LHCN-M2 (cell line): Measurements from ENCODE around the gene SYT8. TPM values are rescaled to one million over a fixed set of nuclear protein-coding genes. Genes with fewer than 3 reads are reported as not detected.

Source experiments
- DNase-seq: peaks from one replicate; pipeline ENCODE4 v3.0.0-alpha.2; 2012; ENCODE audit warnings: low read depth
- total RNA-seq: library from RNA; depleted of rRNA; stranded (reverse); fragments of >200 nt; gene quantifications from 2 replicates; pipeline ENCODE4 v1.2.3, GENCODE V29; 2014

The SYT8 gene
- total RNA-seq, 1 experiment from 2014 or later: 0.17 TPM

DNA sequence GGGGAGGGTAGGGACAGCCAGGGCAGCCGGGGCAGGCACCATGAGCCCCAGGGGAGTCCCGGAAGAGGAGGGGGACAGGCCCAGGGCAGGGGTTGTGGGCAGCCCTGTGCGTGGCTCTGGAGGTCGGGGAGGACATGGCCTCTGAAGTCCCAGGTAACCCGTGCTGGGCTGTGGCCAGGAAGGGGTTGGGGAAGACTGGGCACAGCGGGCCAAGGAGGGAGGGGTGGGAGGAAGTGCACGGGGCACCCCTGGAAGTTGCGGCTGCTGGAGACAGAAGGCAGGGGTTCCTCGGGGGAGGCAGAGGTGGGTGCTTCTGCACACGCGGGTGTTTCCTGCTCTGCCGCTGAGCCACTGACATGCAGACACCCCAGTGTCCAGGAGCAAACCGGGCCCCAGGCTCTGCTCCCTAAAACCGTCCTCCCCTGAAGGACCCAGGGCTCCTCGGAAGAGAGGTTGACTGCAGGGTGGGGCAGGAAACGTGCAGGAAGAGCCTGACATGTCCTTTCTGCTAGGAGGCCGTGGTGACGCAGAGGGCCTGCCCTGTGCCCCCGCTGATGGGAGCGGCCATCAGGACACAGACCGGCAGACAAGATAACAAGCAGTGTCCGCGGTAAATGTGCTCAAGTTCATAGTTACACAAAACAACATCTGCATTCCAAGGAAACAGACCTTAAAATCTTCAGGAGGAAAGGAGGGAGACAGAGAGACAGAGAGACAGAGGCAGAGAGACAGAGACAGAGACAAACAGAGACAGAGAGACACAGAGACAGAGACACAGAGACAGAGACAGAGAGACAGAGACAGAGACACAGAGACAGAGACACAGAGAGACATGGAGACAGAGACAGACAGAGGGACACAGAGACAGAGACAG lies 9.7 kb downstream of the SYT8 start:
- DNase-seq: no peak

DNA sequence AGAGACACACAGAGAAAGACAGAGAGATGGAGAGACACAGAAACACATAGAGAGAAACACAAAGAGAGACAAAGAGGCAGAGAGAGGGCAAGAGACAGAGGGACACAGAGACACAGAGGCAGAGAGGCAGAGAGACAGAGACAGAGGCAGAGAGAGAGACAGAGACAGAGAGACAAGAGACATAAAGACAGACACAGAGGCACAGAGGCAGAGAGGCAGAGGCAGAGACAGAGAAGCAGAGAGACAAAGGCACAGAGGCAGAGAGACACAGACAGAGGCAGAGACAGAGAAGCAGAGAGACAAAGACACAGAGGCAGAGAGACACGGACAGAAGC lies 10.3 kb downstream of the SYT8 start:
- no peak for DNase-seq

DNA sequence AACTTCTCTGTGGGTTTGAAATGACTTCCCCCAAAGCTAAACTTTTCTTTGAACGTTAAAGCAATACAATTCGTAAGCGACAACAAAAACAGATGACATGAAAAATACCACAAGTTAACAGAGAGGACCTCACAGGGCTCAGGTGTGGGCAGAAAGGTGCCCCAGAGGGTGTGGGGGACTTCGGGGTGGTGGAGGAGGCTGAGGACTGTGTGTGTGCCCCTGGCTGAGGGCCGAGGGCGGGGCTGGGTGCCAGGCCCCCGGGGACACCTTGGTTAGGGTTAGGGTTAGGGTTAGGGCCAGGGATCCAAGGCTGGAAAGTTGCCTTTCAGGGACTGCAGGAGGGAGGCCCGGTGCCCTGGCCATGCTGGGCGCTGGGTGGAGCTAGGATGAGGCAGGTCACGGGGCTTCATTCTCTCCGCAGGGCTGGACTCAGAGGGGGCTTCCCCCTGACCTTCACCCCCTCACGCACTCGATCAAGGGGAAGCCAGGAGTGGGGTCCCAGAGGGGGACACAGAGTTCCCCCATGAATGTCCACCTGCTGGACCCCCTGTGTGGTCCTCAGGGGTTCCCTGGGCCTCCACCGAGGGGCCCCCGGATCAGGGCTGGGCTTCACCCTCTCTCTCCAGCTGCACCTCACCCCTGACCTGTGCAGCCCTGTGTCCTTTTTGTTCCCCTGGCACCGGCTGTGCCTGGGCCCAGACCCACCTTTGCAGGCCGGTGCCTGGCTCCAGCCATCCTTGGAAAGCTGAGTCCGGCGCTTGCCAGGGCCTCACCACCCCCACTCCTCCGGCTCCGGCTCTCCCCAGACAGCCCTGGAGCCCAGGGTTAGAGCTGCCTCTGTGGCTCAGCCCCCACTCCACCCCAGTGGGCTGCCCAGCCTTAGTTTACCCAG lies 11.0 kb downstream of the SYT8 start:
- DNase-seq: no peak

DNA sequence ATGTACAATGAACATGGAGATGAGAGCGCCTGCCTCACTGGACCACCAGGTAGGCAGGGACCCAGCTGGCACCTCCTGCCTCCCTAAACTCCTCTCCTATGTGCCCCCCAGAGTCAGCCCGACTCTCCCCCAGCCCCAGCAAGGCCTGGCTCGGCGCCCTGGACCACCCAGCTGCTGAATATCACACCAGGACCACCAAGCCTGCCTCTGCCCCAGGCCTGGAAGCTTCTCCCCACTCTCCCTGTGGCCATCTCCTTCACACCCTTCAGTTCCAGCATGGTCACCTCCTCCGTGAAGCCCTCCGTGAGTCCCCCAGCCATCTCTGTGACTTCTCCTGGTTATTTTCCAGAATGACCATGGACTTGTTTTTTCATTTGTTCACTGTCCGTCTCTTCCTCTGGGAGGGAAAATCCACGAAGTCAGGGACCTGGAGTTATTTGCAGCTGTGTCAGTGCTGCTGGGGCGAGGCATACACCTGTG lies 11.7 kb downstream of the SYT8 start:
- DNase-seq: no peak

DNA sequence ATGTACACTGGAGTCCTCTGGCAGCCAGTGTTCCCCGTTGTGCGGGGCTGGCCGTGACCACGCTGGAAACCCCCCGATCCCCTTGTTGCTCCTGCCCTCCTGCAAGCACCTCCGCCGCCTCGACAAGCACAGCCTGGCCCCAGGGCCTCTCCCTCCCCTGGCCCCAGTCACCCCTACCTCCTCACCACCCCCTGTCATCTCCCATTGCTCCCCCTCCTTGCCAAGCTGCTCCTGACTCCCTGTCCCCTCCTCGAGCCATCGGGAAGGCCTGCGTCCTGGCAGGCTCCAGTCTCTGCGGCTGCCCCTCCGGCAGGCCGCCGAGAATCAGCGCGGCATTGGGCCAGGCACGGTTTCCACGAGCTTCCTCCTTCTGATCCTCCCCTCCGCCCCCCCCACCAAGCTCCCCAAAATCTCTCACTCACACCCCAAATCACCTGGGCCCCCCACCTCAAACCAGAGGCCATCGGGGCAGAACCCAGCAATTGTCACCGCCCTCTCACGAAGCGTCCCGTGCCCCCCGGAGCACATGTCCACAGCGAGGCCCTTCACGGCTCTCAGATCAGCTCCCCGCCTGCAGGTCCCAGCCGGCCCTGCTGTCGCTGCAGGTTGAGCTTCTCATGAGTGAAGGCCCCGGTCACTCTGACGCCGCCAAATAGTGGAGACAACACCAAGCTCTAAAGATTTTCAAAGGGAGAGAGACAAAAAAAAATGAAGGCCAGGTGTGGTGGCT lies 12.4 kb downstream of the SYT8 start:
- no peak for DNase-seq

DNA sequence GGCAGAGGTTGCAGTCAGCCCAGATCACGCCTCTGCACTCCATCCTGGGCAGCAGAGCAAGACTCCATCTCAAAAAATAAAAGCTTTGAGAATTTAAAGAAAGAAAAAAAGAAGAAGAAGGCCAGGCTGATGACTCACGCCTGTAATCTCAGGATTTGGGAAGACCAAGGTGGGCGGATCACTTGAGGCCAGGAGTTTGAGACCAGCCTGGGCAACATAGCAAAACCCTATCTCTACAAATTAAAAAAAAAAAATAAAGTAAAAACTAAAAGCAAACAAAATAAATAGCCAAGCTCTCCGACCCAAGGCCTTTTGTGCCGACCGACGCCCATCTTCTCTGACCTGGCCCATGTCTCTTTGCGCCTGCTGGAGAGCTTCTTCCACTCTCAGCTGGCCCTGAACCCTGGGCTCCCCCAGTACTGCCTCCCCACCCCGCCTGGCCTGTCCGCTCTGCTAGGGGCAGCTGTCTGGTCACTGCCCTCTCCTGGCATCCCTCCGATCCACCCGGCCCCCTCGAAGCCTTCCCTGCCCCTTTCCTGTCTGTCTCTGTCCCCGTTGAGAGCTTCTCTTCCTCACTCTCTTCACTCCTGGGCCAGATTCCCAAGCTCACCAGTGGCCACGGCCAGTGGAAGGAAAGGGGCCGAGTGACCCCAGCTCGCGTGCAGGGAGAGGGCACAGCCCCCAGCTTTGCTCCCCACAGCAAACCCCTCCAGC lies 13.3 kb downstream of the SYT8 start:
- no peak for DNase-seq

DNA sequence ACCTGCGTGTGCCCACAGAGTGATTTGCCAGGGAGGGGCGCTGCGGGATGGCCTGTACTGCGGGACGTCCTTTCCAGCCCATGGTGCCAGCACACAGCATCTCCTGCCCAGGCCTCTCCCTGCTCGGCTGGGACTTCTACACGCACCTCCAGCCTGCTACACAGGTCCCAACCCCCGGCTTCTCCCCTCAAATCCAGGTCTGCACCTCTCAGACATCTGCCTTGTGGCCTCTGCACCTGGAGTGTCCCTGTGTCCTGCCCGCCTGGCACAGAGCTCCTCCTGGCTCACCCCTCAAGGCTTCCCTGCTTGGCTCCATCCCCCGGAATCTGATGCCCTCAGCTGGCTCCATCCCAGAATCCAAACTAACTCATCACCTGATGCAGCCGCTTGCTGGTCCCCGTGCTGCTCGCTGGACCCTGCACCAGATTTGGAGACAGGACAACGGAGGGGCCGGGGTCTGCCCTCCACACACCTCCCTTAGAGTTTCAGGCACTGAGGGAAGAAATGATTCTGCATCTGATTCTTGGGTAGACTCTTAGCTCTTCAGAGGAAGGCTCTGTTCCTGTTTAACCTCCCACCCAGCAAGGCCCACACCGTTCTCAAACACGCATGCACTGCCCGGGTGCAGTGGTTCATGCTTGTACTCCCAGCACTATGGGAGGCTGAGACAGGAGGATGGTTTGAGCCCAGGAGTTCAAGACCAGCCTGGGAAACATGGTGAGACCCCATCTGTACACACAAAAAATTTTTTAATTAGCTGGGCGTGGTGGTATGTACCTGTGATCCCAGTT lies 14.0 kb downstream of the SYT8 start:
- no peak for DNase-seq

DNA sequence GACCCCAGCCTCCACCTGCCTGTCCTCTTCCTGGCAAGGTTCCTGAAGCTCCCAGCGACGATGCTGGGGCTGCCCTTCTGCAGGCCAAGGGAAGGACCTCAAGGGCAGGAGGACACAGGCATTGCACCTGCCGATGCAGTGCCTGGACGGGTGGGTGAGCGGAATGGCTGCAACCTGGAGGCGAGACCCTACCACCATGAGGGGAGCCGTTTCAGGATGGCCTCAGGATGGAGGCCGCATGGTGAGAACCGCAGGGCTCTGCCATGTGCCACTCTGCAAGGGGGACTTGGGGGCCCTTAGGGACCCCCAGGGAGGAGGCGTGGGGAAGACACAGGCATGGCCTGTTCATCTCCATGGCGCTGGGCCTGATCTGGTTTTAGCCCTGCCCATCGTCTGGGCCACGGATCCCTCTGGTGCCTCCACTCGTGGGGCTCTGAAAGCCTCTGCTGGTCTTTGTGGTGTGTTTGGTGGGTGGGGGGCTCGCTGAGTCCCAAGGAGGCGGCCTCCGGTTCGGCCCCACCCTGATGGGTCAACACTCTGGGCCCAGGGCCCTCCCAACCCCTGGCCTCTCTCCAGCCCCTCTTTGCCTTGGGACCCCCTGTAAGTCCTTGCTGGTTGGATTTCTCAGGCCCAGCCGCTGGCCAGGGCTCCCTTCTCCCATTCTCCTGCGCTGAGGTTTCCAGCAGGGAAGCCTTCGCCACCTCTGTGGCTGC lies 16.8 kb downstream of the SYT8 start:
- no peak for DNase-seq

DNA sequence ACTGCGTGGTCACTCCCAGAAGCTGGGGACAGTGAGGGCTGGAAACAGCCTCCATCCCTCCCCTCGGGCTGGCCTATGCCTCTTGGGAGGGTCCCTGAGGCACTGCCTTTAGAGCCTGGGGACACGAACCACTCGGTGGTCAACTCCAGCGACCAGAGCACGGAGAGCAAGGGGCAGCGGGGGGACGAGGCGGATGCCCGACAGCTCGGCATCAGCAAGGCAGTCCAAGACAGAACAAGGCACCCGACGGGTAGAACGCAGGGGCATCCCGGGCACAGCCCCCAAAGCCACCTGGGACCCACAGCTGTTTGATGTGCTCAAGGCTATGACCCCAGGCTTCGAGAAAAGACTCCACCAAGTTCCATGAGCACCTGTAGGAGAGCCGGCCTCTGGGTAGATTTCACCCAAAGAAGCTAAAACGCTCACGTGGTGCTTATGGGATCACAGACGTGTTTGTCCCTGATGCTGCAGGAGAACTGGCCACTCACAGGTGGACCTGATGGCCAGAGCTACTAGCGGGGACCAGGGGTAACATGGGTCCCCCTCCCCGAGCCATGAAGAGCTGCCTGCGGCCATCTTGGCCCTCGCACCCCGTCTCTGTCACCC lies 17.6 kb downstream of the SYT8 start:
- no peak for DNase-seq

DNA sequence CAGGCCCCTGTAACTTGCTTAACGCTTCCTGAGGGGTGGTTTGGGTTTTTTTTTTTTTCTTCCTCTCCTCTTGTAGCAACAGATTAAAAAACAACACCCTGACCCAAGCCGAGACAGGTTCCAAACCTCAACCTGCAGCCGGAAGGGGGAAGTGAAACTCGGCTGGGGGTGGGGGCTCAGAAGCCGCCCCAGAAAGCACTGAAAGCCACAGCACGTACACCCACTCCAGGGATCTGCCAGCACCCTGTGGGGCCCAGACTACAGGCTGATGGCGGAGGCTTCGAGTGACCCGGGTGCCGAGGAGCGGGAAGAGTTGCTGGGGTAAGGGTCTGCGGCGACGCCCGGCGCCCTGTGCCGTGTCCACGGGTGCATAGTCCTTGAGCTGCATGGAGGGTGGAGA lies 18.1 kb downstream of the SYT8 start, which contains the start of gene LSP1:
LSP1 (plus strand) TSS at position 208 of the 400 bp plus-strand sequence; CDS start at position 269, 61 bp downstream.
- no peak for DNase-seq

DNA sequence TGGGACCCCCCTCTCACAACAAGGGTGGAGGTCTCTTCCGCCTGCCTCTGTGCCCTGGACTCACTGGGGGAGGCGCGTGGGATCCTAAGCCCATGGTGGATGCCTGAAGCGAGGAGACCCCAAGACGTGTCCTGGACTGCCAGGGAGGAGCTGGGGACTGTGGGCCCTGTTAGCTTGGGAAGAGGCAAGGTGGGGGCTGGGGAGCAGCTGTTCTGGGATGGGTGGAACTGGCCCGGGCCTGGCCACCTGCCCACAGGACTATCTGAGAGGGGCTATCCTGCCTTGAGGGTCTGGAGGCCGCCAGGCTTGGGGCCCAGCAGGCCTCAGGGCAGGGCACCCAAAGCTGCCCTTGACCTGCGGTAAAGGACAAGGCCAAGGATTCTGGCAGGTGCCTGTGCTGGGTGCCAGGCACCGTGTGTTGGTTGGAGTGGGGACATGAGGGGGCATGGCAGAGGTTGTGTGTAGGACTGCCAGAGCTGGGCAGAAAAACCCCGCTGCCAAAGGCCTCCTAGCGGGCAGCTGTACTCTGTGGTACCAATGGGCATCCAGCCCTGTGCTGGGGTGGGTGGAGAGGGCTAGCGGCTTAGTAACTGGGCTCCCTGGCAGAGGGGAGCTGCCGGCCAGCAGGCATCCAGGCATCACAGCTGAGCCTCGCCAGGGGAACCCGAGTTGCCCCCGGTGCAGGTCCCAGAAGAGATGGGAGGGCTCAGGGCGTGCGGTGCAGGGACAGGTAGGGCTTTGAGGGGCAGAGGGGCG lies 18.8 kb downstream of the SYT8 start:
- no peak for DNase-seq

DNA sequence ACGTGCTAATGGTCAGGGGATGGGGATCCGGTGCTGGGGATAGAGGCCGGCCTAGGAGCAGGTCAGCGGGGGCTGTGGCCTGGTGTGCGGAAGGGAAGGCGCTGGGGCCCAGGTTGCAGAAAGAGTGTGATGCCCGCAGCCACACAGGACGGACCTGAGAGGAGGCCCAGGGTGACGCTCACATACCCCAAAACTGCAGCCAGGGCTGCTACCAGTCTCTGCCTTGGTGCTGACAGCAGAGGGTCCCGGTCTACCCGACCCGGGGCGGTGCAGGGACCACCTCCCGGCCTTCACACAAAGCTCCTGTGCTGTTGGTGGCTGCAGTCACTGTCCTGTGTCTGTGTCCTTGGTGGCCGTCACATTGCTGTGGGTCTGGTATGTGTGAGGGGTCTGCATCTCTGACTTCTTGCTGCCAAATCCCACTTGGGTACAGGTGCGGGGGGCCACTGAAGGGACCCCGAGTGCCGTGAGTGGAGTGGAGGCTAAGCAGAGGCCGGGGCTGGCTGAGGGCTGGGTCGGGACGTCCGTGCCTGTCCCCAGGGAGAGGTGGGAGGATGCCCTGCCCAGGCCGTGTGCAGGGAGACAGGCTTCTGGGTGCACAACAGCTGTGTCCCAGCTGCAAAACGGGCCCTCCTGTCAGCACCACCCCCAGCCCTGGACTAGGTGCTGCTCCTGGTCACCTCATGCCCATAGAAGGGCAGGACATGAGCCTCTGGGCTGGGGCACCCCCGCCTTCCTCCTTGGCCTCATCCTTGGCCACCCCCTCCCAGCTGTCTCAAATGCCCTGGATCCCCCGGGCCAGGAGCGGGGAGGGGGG lies 19.6 kb downstream of the SYT8 start:
- no peak for DNase-seq

DNA sequence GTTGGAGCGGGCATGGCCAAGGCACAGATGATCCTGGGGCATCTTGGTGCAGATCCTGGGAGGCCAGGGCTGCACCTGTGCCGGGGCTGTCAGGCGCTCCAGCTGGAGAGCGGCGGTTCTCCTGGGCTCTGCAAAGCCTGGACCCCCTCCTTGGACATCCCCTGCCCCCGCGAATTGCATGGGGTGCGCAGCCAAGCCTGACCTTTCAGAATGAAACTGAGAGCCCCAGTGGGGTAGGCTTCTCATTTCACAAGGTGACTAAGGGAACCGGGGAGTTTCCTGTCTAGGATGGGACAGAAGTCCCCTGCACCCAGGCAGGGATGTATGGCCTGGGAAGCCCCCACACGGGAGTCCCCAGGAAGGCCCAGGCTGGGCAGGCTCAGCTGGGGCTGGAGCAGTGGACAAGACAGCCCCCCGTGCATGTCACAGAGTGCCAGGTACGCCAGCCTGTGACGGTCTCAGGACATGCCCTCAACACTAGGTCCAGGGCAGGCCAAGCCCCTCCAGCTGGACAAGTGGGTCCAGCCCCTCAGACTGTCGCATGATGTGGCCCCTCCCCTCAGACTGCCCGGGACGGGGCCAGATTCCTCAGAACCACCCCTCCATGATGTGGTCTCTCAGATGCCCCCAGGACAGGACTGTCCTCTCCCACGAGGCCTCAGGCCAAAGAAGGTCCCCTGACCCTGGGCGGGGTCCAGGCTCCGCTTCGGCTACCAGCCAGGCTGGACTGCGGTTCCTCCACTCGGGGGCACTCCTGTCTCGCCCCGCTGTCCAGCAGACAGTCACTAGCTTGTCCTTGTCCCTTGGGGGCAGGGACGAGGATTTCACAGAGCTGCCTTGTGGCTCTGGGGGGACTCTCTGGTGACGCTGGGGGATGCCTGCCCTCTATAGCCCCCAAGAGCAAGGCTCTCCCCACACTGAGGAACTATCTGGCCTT lies 20.4 kb downstream of the SYT8 start:
- no peak for DNase-seq

DNA sequence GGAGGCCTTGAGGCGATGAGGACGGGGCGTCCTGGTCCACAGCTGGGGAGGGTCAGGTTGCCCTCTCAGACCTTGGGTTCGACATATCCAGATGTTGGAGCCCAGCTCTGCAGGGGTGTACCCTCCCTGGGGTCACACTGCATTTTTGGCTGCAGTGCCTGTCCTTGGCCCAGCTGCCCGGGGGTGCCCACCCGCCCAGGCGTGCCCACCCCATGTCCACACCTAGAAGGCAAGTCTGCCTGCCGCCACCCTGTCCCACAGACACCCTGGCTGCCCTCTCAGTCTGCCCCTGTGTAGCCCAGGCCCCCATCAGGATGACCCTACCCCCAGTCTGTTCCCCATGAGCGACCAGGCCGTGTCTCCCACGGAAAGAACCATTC lies 21.1 kb downstream of the SYT8 start:
- no peak for DNase-seq

DNA sequence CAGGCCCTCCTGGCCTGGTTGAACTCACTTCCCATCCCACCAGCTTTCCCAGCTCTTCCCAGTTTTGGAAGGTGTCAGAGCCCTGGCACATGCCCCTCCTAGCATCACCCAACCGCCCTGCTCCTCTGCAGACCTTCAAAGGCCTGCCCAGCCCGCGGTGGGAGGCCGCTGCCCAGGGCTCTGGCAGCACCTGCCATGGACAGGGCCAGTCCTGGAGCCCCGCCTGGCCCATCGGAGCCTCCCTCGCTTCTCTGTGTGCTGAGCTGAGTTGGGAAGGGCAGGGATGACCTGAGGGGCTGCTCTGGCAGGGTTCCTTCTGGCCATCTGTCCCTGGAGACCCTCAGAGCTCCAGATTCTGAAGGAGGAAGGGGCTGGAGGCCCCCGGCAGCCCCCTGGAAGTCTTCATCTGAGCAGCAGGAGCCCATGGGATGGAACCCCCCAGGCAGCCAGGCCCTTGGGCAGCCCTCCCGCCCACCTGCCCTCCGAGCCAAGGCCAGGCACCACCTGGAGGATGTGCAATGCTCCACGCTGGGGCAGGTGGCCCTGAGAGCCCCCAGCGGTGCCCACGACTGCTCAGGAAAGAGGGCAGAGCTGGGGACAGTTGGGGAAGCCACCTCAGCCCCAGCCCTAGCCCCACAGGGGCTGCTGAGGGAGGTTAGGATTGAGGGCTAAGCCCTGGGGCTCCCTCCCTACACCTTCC lies 21.7 kb downstream of the SYT8 start:
- DNase-seq: no peak

DNA sequence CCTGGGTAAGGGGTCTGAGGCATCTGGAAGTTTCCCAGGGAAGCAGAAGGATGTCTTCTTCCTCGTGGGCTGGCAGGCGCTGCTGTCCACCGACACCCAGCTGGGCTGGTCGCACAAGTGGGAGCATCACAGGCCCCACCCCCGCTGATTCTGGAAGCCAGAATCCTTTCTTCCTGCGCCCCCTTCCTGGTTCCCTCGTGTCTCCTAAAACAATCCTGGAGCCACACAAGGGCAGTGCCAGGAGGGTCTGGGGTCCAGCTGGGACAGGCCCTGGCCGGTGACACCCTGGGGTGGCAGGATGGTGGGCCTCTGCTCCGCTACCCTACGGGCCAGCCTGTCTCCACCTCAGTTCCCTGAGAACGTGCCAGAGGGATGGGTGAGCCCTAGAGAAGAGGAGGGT lies 22.3 kb downstream of the SYT8 start:
- DNase-seq: no peak
